ENCODE data around the gene MME.

MME gene

GRCh38 chr3:155184011-155184410 lies 103.9 kb downstream of the MME start:
- H3K4me2 ChIP-seq: peak overlapping the region; percentile 41
- H3K27me3 ChIP-seq: no peaks in the 10 kb centered on the region
- peak overlapping the region; percentile 51; the same call in 1 of the 2 replicates for H3K27ac ChIP-seq
- no peaks in the 10 kb centered on the region for H4K20me1 ChIP-seq
- peaks cover 13% of the 10 kb centered on the region for H3K4me1 ChIP-seq
- H3K36me3 ChIP-seq: no peaks in the 10 kb centered on the region
- no peaks in the 10 kb centered on the region for H3K9me3 ChIP-seq
- no peak for TF ChIP-seq Cebpa-rat (IDR thresholded peaks at IDR 0.05)
- no peak overlapping the region for H3K4me3 ChIP-seq
- H3K9ac ChIP-seq: no peak overlapping the region

- H3K9ac ChIP-seq: no peak overlapping the region
- H3K36me3 ChIP-seq: no peaks in the 10 kb centered on the region
- H3K27ac ChIP-seq: no peak overlapping the region
- no peaks in the 10 kb centered on the region for H3K27me3 ChIP-seq
- no peaks in the 10 kb centered on the region for H3K9me3 ChIP-seq
- H3K4me1 ChIP-seq: peaks cover 17% of the 10 kb centered on the region
- H3K4me2 ChIP-seq: no peak overlapping the region
- no peak overlapping the region for H3K4me3 ChIP-seq
- H4K20me1 ChIP-seq: no peaks in the 10 kb centered on the region
- no peak for TF ChIP-seq Cebpa-rat (IDR thresholded peaks at IDR 0.05)
Observed at GRCh38 chr3:155185631-155186071, 105.5 kb downstream of the MME start.

- H3K36me3 ChIP-seq: no peaks in the 10 kb centered on the region
- H3K9me3 ChIP-seq: peaks cover 3% of the 10 kb centered on the region; the same call in 1 of the 2 replicates
- H4K20me1 ChIP-seq: no peaks in the 10 kb centered on the region
- H3K4me3 ChIP-seq: no peak overlapping the region
- H3K27ac ChIP-seq: no peak overlapping the region
- H3K9ac ChIP-seq: no peak overlapping the region
- H3K27me3 ChIP-seq: no peaks in the 10 kb centered on the region
- H3K4me1 ChIP-seq: peaks cover 20% of the 10 kb centered on the region
- no peak for TF ChIP-seq Cebpa-rat (IDR thresholded peaks at IDR 0.05)
- no peak overlapping the region for H3K4me2 ChIP-seq
Observed at GRCh38 chr3:155188031-155188430, 107.9 kb downstream of the MME start.

GRCh38 chr3:155189478-155189877 lies 109.4 kb downstream of the MME start:
- no peaks in the 10 kb centered on the region for H4K20me1 ChIP-seq
- peaks cover 3% of the 10 kb centered on the region; the same call in 1 of the 2 replicates for H3K9me3 ChIP-seq
- H3K4me2 ChIP-seq: no peak overlapping the region
- no peaks in the 10 kb centered on the region for H3K27me3 ChIP-seq
- no peak overlapping the region for H3K9ac ChIP-seq
- no peak overlapping the region for H3K27ac ChIP-seq
- no peaks in the 10 kb centered on the region for H3K36me3 ChIP-seq
- no peak for TF ChIP-seq Cebpa-rat (IDR thresholded peaks at IDR 0.05)
- no peak overlapping the region for H3K4me3 ChIP-seq
- peaks cover 10% of the 10 kb centered on the region; the same call in 1 of the 2 replicates for H3K4me1 ChIP-seq

GRCh38 chr3:155190691-155191090 lies 110.6 kb downstream of the MME start:
- no peaks in the 10 kb centered on the region for H4K20me1 ChIP-seq
- peaks cover 3% of the 10 kb centered on the region; the same call in 1 of the 2 replicates for H3K9me3 ChIP-seq
- no peak overlapping the region for H3K27ac ChIP-seq
- no peaks in the 10 kb centered on the region for H3K27me3 ChIP-seq
- H3K4me2 ChIP-seq: no peak overlapping the region
- TF ChIP-seq Cebpa-rat (IDR thresholded peaks at IDR 0.05): no peak
- H3K4me1 ChIP-seq: peaks cover 7% of the 10 kb centered on the region; the same call in 1 of the 2 replicates
- no peaks in the 10 kb centered on the region for H3K36me3 ChIP-seq
- H3K4me3 ChIP-seq: no peak overlapping the region
- no peak overlapping the region for H3K9ac ChIP-seq

GRCh38 chr3:155192957-155193746 lies 113.0 kb downstream of the MME start:
- H3K36me3 ChIP-seq: no peaks in the 10 kb centered on the region
- H3K27ac ChIP-seq: no peak overlapping the region
- no peak overlapping the region for H3K9ac ChIP-seq
- H4K20me1 ChIP-seq: no peaks in the 10 kb centered on the region
- H3K9me3 ChIP-seq: peaks cover 3% of the 10 kb centered on the region; the same call in 1 of the 2 replicates
- H3K4me1 ChIP-seq: peaks cover 13% of the 10 kb centered on the region
- no peaks in the 10 kb centered on the region for H3K27me3 ChIP-seq
- no peak overlapping the region for H3K4me2 ChIP-seq
- H3K4me3 ChIP-seq: no peak overlapping the region
- no peak for TF ChIP-seq Cebpa-rat (IDR thresholded peaks at IDR 0.05)

- Histone ChIP-seq H4K20me1 (no peaks in the 10 kb centered on the region), H3K27ac (no peak overlapping the region), H3K9ac (no peak overlapping the region), H3K27me3 (no peaks in the 10 kb centered on the region), H3K36me3 (no peaks in the 10 kb centered on the region), H3K4me1 (peaks cover 13% of the 10 kb centered on the region), H3K4me3 (no peak overlapping the region), H3K9me3 (peaks cover 3% of the 10 kb centered on the region; the same call in 1 of the 2 replicates), H3K4me2 (no peak overlapping the region)
- no peak for TF ChIP-seq Cebpa-rat (IDR thresholded peaks at IDR 0.05)
Observed at GRCh38 chr3:155193868-155194267, 113.7 kb downstream of the MME start.

- TF ChIP-seq Cebpa-rat (IDR thresholded peaks at IDR 0.05): no peak
- H4K20me1 ChIP-seq: no peaks in the 10 kb centered on the region
- H3K9ac ChIP-seq: no peak overlapping the region
- H3K9me3 ChIP-seq: peaks cover 3% of the 10 kb centered on the region; the same call in 1 of the 2 replicates
- H3K36me3 ChIP-seq: no peaks in the 10 kb centered on the region
- H3K27ac ChIP-seq: no peak overlapping the region
- H3K4me2 ChIP-seq: no peak overlapping the region
- H3K4me1 ChIP-seq: peaks cover 16% of the 10 kb centered on the region
- no peak overlapping the region for H3K4me3 ChIP-seq
- H3K27me3 ChIP-seq: no peaks in the 10 kb centered on the region
Observed at GRCh38 chr3:155194973-155195957, 115.1 kb downstream of the MME start.

- Histone ChIP-seq H4K20me1 (no peaks in the 10 kb centered on the region), H3K27me3 (no peaks in the 10 kb centered on the region), H3K27ac (no peak overlapping the region), H3K9me3 (peaks cover under 1% of the 10 kb centered on the region; the same call in 1 of the 2 replicates), H3K4me3 (no peak overlapping the region), H3K9ac (no peak overlapping the region), H3K4me1 (peaks cover 14% of the 10 kb centered on the region), H3K4me2 (0 out of 2 replicates have a peak overlapping the region, but pooled peaks have one; percentile 7), H3K36me3 (no peaks in the 10 kb centered on the region)
- no peak for TF ChIP-seq Cebpa-rat (IDR thresholded peaks at IDR 0.05)
Observed at GRCh38 chr3:155196131-155197021, 116.3 kb downstream of the MME start.

All from BLaER1 (cell line).